ENCODE results near the gene POLRMT.
A peak's percentile ranks its signal among the peaks of the same experiment; 100 is the strongest.
"Not testable (repeated sequence)": the region's sequence is repeated elsewhere in the genome, so short reads cannot be mapped to it uniquely, and the experiment has no call there.

POLRMT gene

DNA sequence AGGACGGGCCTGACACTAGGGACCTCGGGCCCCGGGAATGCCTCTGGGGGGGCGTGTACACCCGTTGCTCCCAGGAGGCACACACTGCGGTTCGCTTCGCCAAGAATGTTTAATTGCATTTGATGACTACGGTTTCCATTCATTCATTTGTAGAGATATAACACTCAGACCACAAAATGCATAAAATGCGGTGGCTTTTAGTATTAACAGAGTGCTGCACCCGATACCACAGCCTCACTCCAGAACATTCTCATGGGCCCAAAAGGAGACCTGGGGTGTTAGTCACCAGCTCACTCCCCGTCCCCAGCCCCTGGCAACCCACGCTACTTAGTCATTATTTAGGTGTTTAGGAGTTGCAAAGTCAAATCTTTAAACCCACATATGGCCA, 21.9 kb downstream of the POLRMT start:
- DNase-seq (ENCODE audit: low read depth in 2 of 2), result peak; percentile 43 to 63

DNA sequence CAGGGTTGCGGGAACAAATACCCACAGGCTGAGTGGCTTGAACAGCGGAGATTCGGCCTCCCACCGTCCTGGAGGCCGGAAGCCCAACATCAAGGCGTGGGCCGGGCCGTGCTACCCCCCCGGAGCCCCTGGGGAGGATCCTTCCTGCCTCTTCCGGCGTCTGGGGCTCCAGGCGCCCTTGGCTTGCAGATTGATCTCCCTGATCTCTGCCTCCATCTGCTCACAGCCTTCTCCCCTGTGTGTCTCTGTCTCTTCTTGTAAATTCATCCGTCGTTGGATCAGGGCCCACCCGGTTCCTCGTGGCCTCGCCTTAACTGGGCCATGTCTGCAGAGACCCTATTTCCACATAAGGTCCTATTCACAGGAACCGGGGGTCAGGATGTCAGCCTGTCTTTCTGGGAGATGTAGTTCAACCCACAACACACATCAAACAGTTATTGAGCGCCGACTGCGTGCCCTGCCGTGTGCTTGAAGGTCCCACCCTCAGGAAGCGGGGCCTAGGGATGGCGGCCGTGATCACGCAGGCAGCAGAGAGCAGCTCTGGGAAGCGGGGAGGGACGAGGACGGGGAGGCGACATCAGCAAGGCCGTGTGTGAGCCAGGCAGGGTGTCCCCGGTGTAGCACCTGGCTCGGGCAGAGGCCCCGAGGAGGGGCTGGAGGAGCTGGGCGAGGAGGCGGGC, 22.4 kb downstream of the POLRMT start:
- DNase-seq (ENCODE audit: low read depth in 2 of 2), result peak in 1 of 2 donors; percentile 12

DNA sequence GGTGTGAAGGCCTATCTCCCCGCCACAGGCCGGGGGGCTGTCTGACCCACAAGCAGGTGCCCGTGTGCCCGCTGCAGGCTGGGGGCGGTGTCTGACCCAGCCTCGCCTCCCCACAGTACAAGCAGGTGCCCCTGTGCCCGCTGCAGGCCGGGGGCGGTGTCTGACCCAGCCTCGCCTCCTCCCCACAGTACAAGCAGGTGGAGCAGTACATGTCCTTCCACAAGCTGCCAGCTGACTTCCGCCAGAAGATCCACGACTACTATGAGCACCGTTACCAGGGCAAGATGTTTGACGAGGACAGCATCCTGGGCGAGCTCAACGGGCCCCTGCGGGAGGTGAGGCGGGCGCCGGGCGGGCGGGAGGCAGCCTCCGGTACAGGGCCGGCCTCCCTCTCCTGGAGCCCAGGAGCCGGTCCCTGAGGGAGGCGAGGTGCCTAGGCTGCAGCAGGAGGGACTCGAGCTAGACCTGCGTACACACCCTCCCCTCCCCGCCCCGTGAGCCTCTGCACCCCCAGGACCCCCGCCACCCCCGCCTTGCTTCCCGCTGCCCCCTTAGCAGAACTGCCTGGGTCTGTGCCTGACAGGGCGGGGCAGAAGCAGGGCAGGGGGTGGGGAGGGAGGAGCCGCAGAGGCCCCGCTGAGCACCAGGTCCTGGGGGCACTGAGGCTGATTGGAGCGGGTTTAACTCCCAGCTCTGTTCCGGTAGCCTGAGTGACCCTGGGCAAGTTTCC, 23.1 kb downstream of the POLRMT start:
- no peak for DNase-seq (ENCODE audit: low read depth in 2 of 2)

DNA sequence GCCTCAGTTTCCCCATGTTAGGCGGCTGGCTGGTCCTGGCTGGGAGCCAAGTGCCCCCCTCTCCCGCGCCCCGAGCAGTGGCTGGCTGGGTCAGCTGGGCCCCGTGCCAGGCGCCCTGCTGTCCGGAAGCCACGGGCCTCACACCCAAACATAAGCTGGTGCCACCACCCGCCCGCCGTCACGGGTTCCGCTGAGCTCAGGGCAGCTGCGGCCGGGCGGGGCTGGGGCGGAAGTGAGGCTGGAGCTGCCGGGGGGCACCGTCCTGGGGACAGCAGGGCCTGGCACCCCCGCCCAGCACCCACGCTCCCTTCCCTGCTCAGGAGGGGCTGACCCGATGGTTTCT, 24.4 kb downstream of the POLRMT start:
- no peak for DNase-seq (ENCODE audit: low read depth in 2 of 2)

DNA sequence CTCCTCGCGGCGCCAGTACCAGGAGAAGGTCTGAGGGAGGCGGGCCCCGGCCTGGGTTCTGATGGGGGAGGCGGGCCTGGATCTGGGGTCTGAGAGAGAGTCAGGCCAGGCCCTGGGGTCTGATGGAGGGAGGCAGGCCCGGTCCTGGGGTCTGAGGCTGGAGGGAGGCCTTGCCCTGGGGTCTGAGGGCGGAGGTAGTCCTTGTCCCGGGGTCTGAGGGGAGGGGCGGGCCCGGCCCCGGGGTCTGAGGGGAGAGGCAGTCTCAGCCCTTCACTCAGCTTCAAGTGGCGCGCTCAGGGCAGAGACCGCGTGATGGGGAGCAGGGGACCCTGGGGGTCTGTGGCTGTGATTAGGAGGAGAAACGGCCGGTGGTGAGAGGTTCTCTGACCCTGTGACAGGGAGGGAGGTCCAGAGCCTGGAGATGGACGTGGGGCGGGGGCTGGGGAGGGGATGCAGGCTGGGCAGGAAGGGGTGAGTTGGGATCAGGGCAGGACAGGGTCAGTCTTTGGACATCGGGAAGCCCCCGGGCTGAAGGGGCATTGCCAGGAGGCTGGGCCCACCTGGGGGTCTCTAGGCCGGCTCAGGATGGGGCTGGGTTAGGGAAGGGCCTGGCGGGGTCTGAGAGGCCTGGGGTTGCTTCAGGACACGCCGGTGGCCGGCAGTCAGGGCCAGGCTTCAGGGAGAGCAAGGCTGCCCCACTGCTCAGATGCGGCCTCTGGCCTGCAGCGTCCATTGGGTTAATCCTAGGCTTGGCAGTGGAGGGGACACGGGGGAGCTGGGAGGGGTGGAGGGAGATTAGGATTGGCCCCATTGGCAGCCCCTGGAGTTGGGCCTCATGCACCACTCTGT, 25.0 kb downstream of the POLRMT start:
- no peak for DNase-seq (ENCODE audit: low read depth in 2 of 2)

DNA sequence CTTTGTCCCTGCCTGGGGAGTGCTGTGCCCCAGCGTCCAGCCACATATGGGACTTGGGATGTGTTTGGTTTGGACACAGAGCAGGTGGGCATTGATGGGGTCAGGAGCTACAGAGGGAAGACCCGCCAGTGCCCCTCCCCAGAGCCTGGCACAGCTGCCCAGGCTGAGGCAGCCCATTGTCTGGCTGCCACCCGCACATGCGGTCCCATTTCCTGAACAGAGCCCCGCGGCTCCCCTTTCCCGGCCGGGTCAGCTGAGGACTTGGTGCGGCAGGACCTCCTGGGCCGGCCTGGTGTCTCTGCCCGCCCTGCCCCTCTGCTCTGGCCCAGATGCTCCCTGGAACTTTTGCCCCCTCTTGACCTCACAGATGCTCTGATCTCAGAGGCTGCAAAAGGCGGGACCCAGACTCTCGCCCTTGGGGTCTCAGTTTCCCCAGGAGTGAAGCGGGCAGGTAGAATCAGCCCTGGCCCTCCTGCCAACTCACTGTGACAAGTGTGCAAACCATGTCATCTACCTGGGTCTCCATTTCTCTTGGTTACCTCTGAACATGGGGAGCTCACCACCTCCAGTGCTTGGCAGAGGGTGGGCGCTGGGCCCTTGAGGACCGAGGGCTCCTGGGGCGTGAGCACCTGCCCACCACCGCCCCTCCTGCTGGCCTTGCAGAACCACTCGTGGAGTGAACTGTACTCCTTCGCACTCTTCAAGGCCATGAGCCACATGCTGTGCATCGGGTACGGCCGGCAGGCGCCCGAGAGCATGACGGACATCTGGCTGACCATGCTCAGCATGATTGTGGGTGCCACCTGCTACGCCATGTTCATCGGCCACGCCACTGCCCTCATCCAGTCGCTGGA, 25.8 kb downstream of the POLRMT start:
- no peak for DNase-seq (ENCODE audit: low read depth in 2 of 2)

DNA sequence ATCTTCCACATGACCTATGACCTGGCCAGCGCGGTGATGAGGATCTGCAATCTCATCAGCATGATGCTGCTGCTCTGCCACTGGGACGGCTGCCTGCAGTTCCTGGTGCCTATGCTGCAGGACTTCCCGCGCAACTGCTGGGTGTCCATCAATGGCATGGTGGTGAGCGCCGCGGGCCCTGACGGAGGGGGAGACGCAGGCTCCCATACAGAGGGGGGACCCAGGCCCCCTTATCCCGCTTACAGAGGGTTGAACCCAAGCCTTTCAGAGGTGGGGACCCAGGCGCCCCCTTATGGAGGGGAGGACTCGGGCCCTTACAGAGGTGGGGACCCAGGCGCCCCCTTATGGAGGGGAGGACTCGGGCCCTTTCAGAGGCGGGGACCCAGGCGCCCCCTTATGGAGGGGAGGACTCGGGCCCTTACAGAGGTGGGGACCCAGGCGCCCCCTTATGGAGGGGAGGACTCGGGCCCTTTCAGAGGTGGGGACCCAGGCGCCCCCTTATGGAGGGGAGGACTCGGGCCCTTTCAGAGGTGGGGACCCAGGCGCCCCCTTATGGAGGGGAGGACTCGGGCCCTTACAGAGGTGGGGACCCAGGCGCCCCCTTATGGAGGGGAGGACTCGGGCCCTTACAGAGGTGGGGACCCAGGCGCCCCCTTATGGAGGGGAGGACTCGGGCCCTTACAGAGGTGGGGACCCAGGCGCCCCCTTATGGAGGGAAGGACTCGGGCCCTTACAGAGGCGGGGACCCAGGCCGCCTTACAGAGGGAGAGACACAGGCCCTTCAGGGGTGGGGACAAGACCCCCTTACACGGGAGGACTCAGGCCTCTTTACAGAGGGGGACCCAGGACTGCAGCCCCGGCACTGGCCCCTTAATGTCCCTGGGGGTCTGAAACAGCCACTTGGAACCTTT, 28.0 kb downstream of the POLRMT start:
- DNase-seq (ENCODE audit: low read depth in 2 of 2), result not testable (repeated sequence)

DNA sequence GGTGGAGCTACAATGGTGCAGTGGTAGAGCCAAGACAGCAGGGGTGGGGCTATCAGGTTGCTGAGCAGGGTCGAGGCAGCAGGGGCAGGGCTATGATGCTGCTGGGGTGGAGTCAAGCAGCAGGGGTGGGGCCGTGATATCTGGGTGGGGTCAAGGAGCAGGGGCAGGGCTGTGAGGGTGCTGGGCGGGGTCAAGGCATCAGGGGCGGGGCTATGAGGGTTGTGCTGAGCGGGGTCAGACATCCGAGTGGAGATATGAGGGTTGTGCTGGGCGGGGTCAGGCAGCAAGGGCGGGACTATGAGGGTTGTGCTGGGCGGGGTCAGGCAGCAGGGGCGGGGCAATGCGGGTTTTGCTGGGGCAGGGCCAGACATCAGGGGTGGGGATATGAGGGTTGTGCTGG, 29.0 kb downstream of the POLRMT start:
- DNase-seq (ENCODE audit: low read depth in 2 of 2), result no peak

DNA sequence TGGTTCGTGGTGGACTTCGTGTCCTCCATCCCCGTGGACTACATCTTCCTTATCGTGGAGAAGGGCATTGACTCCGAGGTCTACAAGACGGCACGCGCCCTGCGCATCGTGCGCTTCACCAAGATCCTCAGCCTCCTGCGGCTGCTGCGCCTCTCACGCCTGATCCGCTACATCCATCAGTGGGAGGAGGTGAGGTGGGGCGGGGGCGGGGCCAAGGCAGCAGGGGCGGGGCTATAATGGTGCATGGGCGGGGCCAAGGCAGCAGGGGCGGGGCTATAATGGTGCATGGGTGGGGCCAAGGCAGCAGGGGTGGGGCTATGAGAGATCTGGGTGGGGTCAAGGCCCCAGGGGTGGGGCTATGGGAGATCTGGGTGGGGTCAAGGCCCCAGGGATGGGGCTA, 29.6 kb downstream of the POLRMT start:
- DNase-seq (ENCODE audit: low read depth in 2 of 2), result not testable (repeated sequence)

DNA sequence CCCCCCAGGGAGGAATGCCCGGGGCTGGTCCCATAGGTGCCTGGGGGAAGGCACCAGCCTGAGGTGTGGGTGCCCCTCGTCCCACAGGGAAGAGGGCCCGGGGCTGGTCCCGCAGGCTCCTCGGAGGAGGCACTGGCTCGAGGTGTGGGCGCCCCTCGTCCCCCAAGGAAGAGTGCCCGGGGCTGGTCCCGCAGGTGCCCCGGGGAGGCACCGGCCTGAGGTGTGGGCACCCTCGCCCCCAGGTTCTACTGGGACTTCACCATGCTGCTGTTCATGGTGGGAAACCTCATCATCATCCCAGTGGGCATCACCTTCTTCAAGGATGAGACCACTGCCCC, 30.1 kb downstream of the POLRMT start:
- DNase-seq (ENCODE audit: low read depth in 2 of 2), result not testable (repeated sequence)

DNA sequence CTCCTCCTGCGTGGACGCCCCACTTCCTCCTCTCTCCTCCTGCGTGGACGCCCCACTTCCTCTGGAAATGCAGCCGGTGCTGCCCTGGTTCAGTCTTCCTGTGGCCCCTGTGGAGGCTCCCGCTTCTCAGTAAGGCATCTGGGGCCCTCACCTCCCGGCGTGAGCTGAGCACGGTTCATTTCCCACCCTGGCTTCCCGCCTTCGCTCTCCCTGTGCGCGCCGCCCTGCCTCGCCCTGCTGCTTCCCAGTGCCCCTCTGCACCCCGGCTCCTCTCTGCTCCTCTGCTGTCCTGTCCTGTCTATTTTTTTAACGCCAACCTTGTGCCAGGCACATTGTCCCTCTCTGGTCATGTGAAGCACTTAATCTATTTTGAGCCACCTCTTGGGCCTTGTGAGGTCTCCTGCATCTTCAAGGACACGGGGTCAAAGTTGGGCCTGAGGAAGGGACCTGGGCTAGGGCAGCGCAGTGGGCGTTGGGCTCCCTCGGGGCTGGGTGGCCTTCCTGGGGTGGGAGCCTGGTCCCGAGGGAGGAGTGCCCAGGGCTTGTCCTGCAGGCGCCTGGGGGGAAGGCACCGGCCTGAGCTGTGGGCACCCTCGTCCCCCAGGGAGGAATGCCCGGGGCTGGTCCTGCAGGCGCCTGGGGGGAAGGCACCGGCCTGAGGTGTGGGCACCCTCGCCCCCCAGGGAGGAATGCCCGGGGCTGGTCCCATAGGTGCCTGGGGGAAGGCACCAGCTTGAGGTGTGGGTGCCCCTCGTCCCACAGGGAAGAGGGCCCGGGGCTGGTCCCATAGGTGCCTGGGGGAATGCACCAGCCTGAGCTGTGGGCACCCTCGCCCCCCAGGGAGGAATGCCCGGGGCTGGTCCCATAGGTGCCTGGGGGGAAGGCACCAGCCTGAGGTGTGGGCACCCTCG, 30.7 kb downstream of the POLRMT start:
- no peak for DNase-seq (ENCODE audit: low read depth in 2 of 2)

DNA sequence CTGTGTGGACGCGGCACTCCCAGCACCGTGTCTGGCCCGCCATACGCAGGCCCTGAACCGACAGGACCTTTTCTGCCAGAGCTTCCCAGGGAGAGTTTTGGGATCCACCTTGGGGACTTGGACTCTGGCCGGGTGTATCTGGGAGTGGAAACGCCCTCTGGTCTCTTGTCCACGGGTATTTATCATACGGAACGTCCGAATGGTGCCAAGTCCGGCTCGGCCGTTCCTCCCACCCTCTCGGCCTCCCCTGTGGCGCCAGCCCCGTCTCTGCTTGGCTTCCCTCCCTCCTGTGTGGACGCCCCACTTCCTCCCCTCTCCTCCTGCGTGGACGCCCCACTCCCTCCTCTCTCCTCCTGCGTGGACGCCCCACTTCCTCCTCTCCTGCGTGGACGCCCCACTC, 31.5 kb downstream of the POLRMT start:
- DNase-seq (ENCODE audit: low read depth in 2 of 2), result no peak

DNA sequence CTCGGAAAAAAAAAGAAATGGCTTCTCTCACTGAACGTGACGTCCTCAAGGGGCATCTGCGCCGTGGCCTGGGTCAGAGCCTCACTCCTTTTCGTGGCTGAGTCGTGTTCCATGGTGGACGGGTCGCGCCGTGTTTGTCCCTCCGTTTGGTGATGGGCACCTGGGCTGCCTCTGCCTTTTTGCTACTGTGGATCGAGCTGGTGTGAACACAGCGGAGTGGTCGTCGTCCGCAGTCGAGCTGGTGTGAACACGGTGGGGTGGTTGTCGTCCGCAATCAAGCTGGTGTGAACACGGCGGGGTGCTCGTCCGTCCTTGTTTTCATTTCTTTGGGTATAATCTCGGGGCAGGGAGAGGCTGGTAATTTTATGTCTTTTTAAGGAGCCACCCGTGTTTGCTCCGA, 32.0 kb downstream of the POLRMT start:
- DNase-seq (ENCODE audit: low read depth in 2 of 2), result no peak

DNA sequence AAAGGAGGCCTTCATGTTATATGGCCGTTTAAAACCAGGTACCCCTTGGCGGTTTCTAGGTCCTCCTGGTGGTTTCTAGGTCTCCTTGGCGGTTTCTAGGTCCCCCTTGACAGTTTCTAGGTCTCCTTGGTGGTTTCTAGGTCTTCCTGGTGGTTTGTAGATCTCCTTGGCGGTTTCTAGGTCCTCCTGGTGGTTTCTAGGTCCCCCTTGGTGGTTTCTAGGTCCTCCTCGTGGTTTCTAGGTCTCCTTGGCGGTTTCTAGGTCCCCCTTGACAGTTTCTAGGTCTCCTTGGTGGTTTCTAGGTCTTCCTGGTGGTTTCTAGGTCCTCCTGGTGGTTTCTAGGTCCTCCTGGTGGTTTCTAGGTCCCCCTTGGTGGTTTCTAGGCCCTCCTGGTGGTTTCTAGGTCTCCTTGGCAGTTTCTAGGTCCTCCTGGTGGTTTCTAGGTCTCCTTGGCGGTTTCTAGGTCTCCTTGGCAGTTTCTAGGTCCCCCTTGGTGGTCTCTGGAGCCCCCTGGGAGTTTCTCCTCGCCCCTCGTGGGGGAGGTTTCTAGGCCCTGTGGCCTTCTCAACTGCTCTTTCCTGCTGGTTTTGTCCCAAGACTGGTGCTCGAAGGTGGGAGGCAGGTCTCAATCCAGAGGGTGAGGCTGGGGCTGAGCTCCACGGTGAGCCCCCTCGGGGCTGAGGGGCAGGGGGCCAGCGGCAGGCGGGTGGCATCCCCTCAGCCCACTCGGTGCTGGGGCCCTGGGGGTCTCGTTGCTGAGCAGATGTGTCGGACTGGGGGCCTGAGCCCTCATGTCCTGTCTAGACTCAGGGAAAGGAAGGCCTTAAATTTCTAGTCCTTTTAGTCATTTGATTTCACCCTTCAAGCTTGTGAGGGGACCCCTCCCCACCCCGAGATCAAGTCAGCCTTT, 35.7 kb downstream of the POLRMT start:
- no peak for DNase-seq (ENCODE audit: low read depth in 2 of 2)

DNA sequence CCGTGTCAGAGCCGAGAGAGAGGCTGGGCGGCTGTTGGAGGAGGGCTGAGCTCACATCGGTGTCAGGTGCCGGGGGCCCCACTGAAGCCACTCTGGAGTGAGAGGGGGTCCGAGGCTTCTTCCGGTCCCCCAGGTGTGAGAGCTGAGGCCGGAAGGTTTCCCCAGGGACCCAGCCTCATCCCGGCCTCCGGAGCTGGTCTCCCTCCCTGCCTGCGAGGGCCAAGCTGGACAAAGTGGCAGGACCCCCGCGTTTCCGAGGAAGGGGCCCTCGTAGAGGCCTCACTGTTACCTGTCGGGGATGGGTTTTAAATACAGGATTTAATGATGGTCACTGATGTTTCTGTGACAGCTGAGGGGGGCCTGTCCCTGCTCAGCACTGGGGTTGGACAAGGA, 37.1 kb downstream of the POLRMT start:
- DNase-seq (ENCODE audit: low read depth in 2 of 2), result no peak

DNA sequence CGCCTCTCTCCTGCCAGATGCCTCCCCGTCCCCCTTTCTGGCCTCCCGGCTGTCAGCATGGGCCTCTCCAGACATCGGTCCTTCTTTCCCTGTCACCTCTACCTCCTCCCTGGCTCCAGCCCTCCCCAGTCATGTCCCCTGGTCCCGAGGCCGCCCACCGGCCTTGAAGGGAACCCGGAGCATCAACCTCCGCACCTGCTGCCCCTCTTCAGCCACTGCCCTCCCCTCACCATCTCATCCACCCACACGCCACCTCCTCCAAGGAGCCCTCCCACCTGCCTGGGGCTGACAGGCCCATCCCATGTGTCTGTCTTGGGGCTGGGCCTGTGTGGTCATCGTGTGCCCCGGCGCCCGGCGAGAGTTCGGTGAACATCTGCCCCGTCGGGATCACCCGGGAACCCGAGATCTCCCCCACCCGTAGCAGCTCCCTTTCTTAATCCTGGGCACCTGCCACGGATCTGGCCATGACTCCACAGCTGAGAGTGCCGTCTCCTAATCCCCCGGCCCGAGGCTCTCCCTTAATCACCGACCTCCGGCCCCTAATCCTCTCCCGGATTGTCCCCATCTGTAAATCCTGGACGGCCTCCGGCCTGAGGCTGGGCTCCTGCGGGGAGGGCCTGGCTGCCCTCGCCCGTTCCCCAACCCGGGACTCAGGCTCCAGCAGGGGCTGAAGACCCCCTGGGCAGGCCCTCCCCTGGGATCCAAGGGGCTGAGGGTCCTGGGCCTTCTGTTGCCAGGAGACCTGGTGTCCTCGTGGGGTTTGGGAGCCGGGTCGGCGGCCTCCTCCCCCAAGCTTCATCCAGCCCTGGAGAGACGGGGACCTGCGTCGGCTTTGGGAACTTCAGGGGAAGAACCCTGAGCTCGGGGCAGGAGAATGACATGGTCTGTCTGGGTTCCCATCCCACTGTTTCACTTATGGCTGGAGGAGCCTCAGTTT, 37.7 kb downstream of the POLRMT start:
- DNase-seq (ENCODE audit: low read depth in 2 of 2), result no peak

DNA sequence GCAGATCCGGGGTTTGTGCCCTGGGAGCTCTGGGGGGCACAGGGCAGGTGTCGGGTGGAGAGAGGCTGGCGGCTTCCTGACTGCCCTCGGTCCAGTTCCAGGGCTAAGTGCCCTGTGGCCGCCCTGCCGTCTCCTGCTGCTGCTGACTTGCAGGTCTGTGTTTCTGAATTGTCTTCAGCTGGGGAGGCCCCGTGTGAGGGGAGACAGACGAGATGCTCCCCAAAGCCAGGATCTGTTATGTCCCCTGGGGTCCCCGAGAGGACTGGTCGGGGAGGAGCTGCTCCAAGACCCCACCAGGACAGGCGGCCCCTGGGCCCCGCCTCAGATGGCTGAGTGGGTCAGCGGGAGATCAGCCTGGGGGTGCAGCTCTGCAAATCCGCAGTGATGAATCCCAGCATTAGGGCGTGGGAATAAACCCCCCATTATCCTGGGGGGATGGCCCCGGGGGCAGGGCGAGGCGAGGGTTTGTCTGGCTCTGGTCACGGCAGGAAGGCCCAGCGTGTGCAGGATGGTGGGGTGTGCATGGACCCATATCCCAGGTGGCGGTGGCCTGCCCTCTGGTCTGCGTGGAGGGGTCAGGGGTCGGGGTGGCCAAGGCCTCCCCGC, 39.0 kb downstream of the POLRMT start:
- DNase-seq (ENCODE audit: low read depth in 2 of 2), result no peak

Data from stimulated activated CD8-positive, alpha-beta memory T cell treated with anti-CD3 and anti-CD28 coated beads, Interleukin-15, amount 100 ng/mL, for 4 hours (primary cell).